GM18502 (cell line): ENCODE results near the gene PDE4A.
A peak's percentile ranks its signal among the peaks of the same experiment; 100 is the strongest.
"Not testable (repeated sequence)": the region's sequence is repeated elsewhere in the genome, so short reads cannot be mapped to it uniquely, and the experiment has no call there.

Source experiments
- ATAC-seq: cut with Tn5 transposase; IDR thresholded peaks from one replicate; pipeline ENCODE4 v1.9.1; 2021; ENCODE audit warnings: mild to moderate bottlenecking; ENCODE audit not compliant: unreplicated experiment, poor library complexity

PDE4A gene

GRCh38 chr19:10420444-10421239, at the start of gene PDE4A:
Gene PDE4A (plus strand): TSS chr19:10420538. CDS start chr19:10420765, 227 bp downstream.
- ATAC-seq: no peak

GRCh38 chr19:10372690-10373089, 47.6 kb upstream of the PDE4A start:
- no peak for ATAC-seq

GRCh38 chr19:10374931-10375330, 45.4 kb upstream of the PDE4A start:
- ATAC-seq: no peak

GRCh38 chr19:10377140-10377640, 43.1 kb upstream of the PDE4A start:
- ATAC-seq: not testable (repeated sequence)

GRCh38 chr19:10378124-10378523, 42.2 kb upstream of the PDE4A start:
- ATAC-seq: no peak

GRCh38 chr19:10379880-10380312, 40.4 kb upstream of the PDE4A start:
- no peak for ATAC-seq

GRCh38 chr19:10380313-10381102, 39.8 kb upstream of the PDE4A start, which contains the start of gene TYK2:
Gene TYK2 (minus strand): TSS chr19:10380572. CDS start chr19:10378406, 2,166 bp downstream.
- peak; percentile 91 for ATAC-seq

- not testable (repeated sequence) for ATAC-seq
These were observed 37.2 kb upstream of the PDE4A start for GRCh38 chr19:10383223-10383499.

GRCh38 chr19:10384580-10384979, 35.8 kb upstream of the PDE4A start:
- ATAC-seq: no peak

GRCh38 chr19:10388957-10389356, 31.4 kb upstream of the PDE4A start:
- ATAC-seq: no peak

- no peak for ATAC-seq
These were observed 30.5 kb upstream of the PDE4A start for GRCh38 chr19:10389863-10390262.

GRCh38 chr19:10390652-10391286, 29.6 kb upstream of the PDE4A start:
- no peak for ATAC-seq

- ATAC-seq: no peak
These were observed 28.2 kb upstream of the PDE4A start for GRCh38 chr19:10392120-10392519.

GRCh38 chr19:10393137-10393536, 27.2 kb upstream of the PDE4A start:
- ATAC-seq: no peak

- no peak for ATAC-seq
These were observed 25.3 kb upstream of the PDE4A start for GRCh38 chr19:10395003-10395402.

GRCh38 chr19:10395436-10395835, 24.9 kb upstream of the PDE4A start:
- no peak for ATAC-seq

- ATAC-seq: no peak
These were observed 24.4 kb upstream of the PDE4A start for GRCh38 chr19:10395917-10396316.

GRCh38 chr19:10398819-10399218, 21.5 kb upstream of the PDE4A start:
- no peak for ATAC-seq

- ATAC-seq: not testable (repeated sequence)
These were observed 21.0 kb upstream of the PDE4A start for GRCh38 chr19:10399340-10399739.

- no peak for ATAC-seq
These were observed 20.5 kb upstream of the PDE4A start for GRCh38 chr19:10399878-10400277.
